Loucy (cell line): ENCODE measurements around the gene SLC6A1.

ENCODE experiments used
- H2AFZ ChIP-seq: fragments of 200-600 bp; sonication (generic); 2 replicates; pipeline ENCODE4 v1.6.0; 2016; ENCODE audit warnings: antibody characterized with exemption, mild to moderate bottlenecking, low read length, moderate library complexity
- H3F3A ChIP-seq: fragments of 200-600 bp; 2 replicates; pipeline ENCODE4 v1.6.0; 2016; ENCODE audit warnings: antibody characterized with exemption, low read depth, mild to moderate bottlenecking
- H3K27me3 ChIP-seq: fragments of 200-600 bp; sonication (generic); 2 replicates; pipeline ENCODE4 v1.6.1; 2014; ENCODE audit warnings: low read length, mild to moderate bottlenecking; ENCODE audit not compliant: insufficient read depth, poor library complexity, severe bottlenecking
- H3K36me3 ChIP-seq: fragments of 200-600 bp; sonication (generic); 2 replicates; pipeline ENCODE4 v1.6.1; 2016; ENCODE audit warnings: low read length; ENCODE audit not compliant: insufficient read depth
- H3K4me1 ChIP-seq: fragments of 200-600 bp; sonication (generic); 2 replicates; pipeline ENCODE4 v1.5.1; 2014; ENCODE audit warnings: low read length, mild to moderate bottlenecking; ENCODE audit not compliant: insufficient read depth, poor library complexity, severe bottlenecking
- H3K4me2 ChIP-seq: fragments of 200-600 bp; sonication (generic); 2 replicates; pipeline ENCODE4 v1.6.0; 2014; ENCODE audit warnings: antibody characterized with exemption, low read length, low read depth, mild to moderate bottlenecking; ENCODE audit not compliant: poor library complexity, severe bottlenecking
- H3K4me3 ChIP-seq: fragments of 200-600 bp; sonication (generic); 2 replicates; pipeline ENCODE4 v1.5.1; 2014; ENCODE audit warnings: low read length, mild to moderate bottlenecking, mixed read lengths; ENCODE audit not compliant: poor library complexity, severe bottlenecking
- H3K79me2 ChIP-seq: fragments of 200-600 bp; sonication (generic); 2 replicates; pipeline ENCODE4 v1.6.1; 2014; ENCODE audit warnings: low read length; ENCODE audit not compliant: insufficient read depth
- H3K9ac ChIP-seq: fragments of 200-600 bp; sonication (generic); 2 replicates; pipeline ENCODE4 v1.6.0; 2014; ENCODE audit warnings: mild to moderate bottlenecking, low read depth, low read length, moderate library complexity; ENCODE audit not compliant: poor library complexity, severe bottlenecking
- H3K9me2 ChIP-seq: fragments of 200-600 bp; sonication (generic); replicated peaks from 2 replicates; pipeline ENCODE4 v1.6.1; 2016; ENCODE audit warnings: low read depth, low read length, mixed read lengths
- H3K9me3 ChIP-seq: fragments of 200-600 bp; sonication (generic); 2 replicates; pipeline ENCODE4 v1.6.1; 2014; ENCODE audit warnings: mild to moderate bottlenecking, antibody characterized with exemption, low read length, low read depth; ENCODE audit not compliant: insufficient read depth
- H4K20me1 ChIP-seq: fragments of 200-600 bp; sonication (generic); 2 replicates; pipeline ENCODE4 v1.6.0; 2014; ENCODE audit warnings: antibody characterized with exemption, low read length, mild to moderate bottlenecking; ENCODE audit not compliant: insufficient read depth, poor library complexity, severe bottlenecking
- EZH2phosphoT487 ChIP-seq: fragments of 200-600 bp; IDR thresholded peaks from 2 replicates; pipeline ENCODE4 v1.6.1; 2018; ENCODE audit warnings: antibody characterized with exemption, mild to moderate bottlenecking, moderate library complexity, borderline replicate concordance
- TF ChIP-seq, protein P1 (sequence below): fragments of 200-600 bp; sonication (generic); conservative IDR thresholded peaks from 2 replicates; pipeline ENCODE4 v1.5.1; 2014; ENCODE audit warnings: mild to moderate bottlenecking, antibody characterized with exemption, low read length

SLC6A1 gene

DNA sequence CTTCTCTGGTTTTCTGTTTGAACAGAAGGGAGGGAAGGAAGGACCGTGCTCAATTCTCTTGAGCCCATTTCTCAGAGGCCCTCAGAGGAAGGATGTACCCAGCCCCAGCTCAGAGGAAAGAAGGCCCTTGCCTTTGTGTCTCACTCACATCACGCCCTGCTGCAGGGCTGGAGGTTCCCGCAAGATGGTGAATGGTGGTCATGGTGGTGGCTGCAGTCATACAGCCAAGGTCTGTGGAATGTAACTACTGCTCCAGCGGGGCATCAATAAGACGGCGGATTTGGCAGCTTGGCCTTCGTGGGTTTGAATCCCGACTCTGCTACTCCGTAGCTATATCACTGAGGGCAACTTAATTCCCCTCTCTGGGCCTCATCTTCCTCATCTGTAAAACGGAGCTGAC lies 62.9 kb downstream of the SLC6A1 start:
- Histone ChIP-seq H3K79me2 (no peaks in the 10 kb centered on the region), H3K4me3 (no peak overlapping the region), H3K4me2 (no peak overlapping the region), H3K9me3 (no peaks in the 10 kb centered on the region), H3K9ac (no peak overlapping the region), H3K4me1 (no peaks in the 10 kb centered on the region), H3K36me3 (no peaks in the 10 kb centered on the region), H4K20me1 (no peaks in the 10 kb centered on the region), H3K9me2 (no peaks in the 10 kb centered on the region), H3F3A (no peaks in the 10 kb centered on the region), H3K27me3 (no peaks in the 10 kb centered on the region), H2AFZ (no peak overlapping the region)
- no peak for TF ChIP-seq EZH2phosphoT487
- TF ChIP-seq, protein P1, sequence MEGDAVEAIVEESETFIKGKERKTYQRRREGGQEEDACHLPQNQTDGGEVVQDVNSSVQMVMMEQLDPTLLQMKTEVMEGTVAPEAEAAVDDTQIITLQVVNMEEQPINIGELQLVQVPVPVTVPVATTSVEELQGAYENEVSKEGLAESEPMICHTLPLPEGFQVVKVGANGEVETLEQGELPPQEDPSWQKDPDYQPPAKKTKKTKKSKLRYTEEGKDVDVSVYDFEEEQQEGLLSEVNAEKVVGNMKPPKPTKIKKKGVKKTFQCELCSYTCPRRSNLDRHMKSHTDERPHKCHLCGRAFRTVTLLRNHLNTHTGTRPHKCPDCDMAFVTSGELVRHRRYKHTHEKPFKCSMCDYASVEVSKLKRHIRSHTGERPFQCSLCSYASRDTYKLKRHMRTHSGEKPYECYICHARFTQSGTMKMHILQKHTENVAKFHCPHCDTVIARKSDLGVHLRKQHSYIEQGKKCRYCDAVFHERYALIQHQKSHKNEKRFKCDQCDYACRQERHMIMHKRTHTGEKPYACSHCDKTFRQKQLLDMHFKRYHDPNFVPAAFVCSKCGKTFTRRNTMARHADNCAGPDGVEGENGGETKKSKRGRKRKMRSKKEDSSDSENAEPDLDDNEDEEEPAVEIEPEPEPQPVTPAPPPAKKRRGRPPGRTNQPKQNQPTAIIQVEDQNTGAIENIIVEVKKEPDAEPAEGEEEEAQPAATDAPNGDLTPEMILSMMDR = no peak

DNA sequence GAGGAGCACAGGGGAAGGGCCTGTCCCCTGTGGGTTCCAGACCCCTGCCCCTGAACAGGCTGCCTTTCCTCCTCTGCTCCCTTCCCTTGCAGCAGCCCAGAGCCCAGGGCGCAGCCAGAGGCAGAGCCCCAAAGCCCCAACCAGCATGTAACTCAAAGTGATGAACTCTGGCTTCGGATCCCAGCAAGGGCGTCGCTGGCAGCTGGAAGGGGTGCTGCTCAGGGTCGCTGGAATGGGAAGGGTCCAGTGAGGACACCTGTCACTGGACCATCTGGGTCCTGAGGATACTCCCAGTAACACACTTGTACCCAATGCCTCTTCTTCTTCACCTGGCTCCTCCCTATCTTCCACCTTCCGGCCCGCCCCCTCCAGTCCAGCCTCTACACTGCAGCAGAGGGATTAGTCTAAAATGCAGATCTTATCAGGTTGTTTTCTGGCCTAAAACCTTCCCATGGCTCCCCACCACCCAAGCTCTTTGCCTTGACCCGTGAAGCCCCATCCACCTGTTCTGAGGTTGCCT lies 64.0 kb downstream of the SLC6A1 start:
- H3K9me3 ChIP-seq = no peaks in the 10 kb centered on the region
- TF ChIP-seq EZH2phosphoT487 = no peak
- TF ChIP-seq, protein P1 = no peak

GRCh38 chr3:11057655-11058054 lies 65.1 kb downstream of the SLC6A1 start:
- no peaks in the 10 kb centered on the region for H3K79me2 ChIP-seq
- no peak overlapping the region for H3K4me2 ChIP-seq
- no peaks in the 10 kb centered on the region for H3K27me3 ChIP-seq
- H4K20me1 ChIP-seq = no peaks in the 10 kb centered on the region
- H3F3A ChIP-seq = no peaks in the 10 kb centered on the region
- TF ChIP-seq EZH2phosphoT487 = no peak
- TF ChIP-seq, protein P1 = no peak
- H3K9me3 ChIP-seq = no peaks in the 10 kb centered on the region
- no peaks in the 10 kb centered on the region for H3K9me2 ChIP-seq
- no peak overlapping the region for H3K4me3 ChIP-seq
- no peak overlapping the region for H2AFZ ChIP-seq
- no peak overlapping the region for H3K9ac ChIP-seq
- no peaks in the 10 kb centered on the region for H3K36me3 ChIP-seq
- no peaks in the 10 kb centered on the region for H3K4me1 ChIP-seq

More for the DNA sequence above, 64.0 kb downstream of the SLC6A1 start:
- Histone ChIP-seq H3K9ac (no peak overlapping the region), H3K27me3 (no peaks in the 10 kb centered on the region), H3K4me2 (no peak overlapping the region), H3K36me3 (no peaks in the 10 kb centered on the region), H3K9me2 (no peaks in the 10 kb centered on the region), H3F3A (no peaks in the 10 kb centered on the region), H2AFZ (no peak overlapping the region), H4K20me1 (no peaks in the 10 kb centered on the region), H3K79me2 (no peaks in the 10 kb centered on the region), H3K4me3 (no peak overlapping the region), H3K4me1 (no peaks in the 10 kb centered on the region)
